A549 (cell line): Measurements from ENCODE around the gene PSG6. TPM values are rescaled to one million over a fixed set of nuclear protein-coding genes. Genes with fewer than 3 reads are reported as not detected.
"Not testable (repeated sequence)": the region's sequence is repeated elsewhere in the genome, so short reads cannot be mapped to it uniquely, and the experiment has no call there.

ENCODE experiments used
- ATAC-seq, 2 experiments: fragments of 200-7000 bp in 1 of 2; fragments of >200 bp in 1 of 2; cut with Nextera tagmentation in 1 of 2; cut with Tn5 transposase in 1 of 2; 3 replicates each; pipeline versions ENCODE4 v1.8.0 to v1.9.1; 2018 to 2020; ENCODE audit warnings: mild to moderate bottlenecking in 1 of 2, moderate library complexity in 1 of 2
- CTCF ChIA-PET: fragments of 300-600 bp; sonication (Branson Sonifier 250); formaldehyde crosslinking; extraction: SDS; loops from one replicate; lab custom pipeline; 2021; ENCODE audit warnings: antibody characterized with exemption, inconsistent platforms; lab: Yijun Ruan, JAX
- POLR2A ChIA-PET: fragments of 350-600 bp; formaldehyde crosslinking; extraction: SDS; loops from one replicate; lab custom pipeline; 2021; ENCODE audit warnings: antibody characterized with exemption, inconsistent platforms; lab: Yijun Ruan, JAX
- DNase-seq, 2 experiments: peaks; one replicate each; pipeline versions ENCODE4 v3.0.0 to v3.0.0-alpha.2; 2011 to 2016; ENCODE audit warnings: low read depth in 1 of 2, low spot score in 1 of 2
- FAIRE-seq: peaks from 2 replicates; lab custom pipeline; 2011; peaks lifted over from hg19 to GRCh38; lab: Jason Lieb, UNC
- H3K27ac ChIP-seq, 2 experiments: fragments of >200 bp; sonication (Bioruptor Twin); formaldehyde crosslinking; 3 replicates each; pipeline ENCODE4 v1.5.1; 2016 to 2017
- H3K4me1 ChIP-seq: fragments of >200 bp; sonication (Bioruptor Twin); formaldehyde crosslinking; 3 replicates; pipeline ENCODE4 v1.6.1; 2016
- H3K4me2 ChIP-seq: fragments of >200 bp; sonication (Bioruptor Twin); formaldehyde crosslinking; 3 replicates; pipeline ENCODE4 v1.6.1; 2016
- H3K4me3 ChIP-seq: fragments of >200 bp; sonication (Bioruptor Twin); formaldehyde crosslinking; 3 replicates; pipeline ENCODE4 v1.5.1; 2016
- H3K9me3 ChIP-seq: fragments of >200 bp; sonication (Bioruptor Twin); formaldehyde crosslinking; 3 replicates; pipeline ENCODE4 v1.6.1; 2016
- E2F6 ChIP-seq: IDR thresholded peaks from 2 replicates; pipeline ENCODE4 v1.6.1; 2012; ENCODE audit warnings: low read depth, borderline replicate concordance
- FOXS1 ChIP-seq: fragments of 250-450 bp; sonication (Bioruptor Pico); IDR thresholded peaks from 2 replicates; pipeline ENCODE4 v1.5.0; 2020; ENCODE audit warnings: mild to moderate bottlenecking, moderate library complexity
- HOXB13 ChIP-seq: fragments of 250-450 bp; sonication (Bioruptor Pico); IDR thresholded peaks from 2 replicates; pipeline ENCODE4 v1.5.0; 2020; ENCODE audit warnings: low read depth, mild to moderate bottlenecking, moderate library complexity
- HOXB5 ChIP-seq: fragments of 250-450 bp; sonication (Bioruptor Pico); IDR thresholded peaks from 2 replicates; pipeline ENCODE4 v1.5.0; 2020; ENCODE audit warnings: mild to moderate bottlenecking, moderate library complexity
- MAX ChIP-seq: IDR thresholded peaks from 2 replicates; pipeline ENCODE4 v1.6.1; 2012
- NR3C1 ChIP-seq: fragments of >200 bp; sonication (Bioruptor Twin); formaldehyde crosslinking; IDR thresholded peaks from 3 replicates; pipeline ENCODE4 v1.6.1; 2017
- PHF8 ChIP-seq: fragments of 200-600 bp; sonication (generic); IDR thresholded peaks from 2 replicates; pipeline ENCODE4 v1.6.1; 2016; ENCODE audit warnings: low read depth, mild to moderate bottlenecking, antibody characterized with exemption, moderate library complexity, borderline replicate concordance
- RAD21 ChIP-seq, 2 experiments: fragments of >200 bp in 1 of 2; sonication (Bioruptor Twin) in 1 of 2; formaldehyde crosslinking in 1 of 2; IDR thresholded peaks in 1 of 2; conservative IDR thresholded peaks in 1 of 2; 2 replicates in 1 of 2; 3 replicates in 1 of 2; pipeline ENCODE4 v1.6.1; 2012 to 2018; ENCODE audit warnings: inconsistent platforms in 1 of 2
- RARB ChIP-seq: fragments of 250-450 bp; sonication (Bioruptor Pico); IDR thresholded peaks from 2 replicates; pipeline ENCODE4 v1.8.0; 2021; ENCODE audit warnings: mild to moderate bottlenecking, moderate library complexity
- RFX5 ChIP-seq: fragments of 450-650 bp; IDR thresholded peaks from 2 replicates; pipeline ENCODE4 v1.7.1; 2014; ENCODE audit warnings: antibody characterized with exemption, mild to moderate bottlenecking, moderate library complexity
- SMC3 ChIP-seq: fragments of >200 bp; sonication (Bioruptor Twin); formaldehyde crosslinking; IDR thresholded peaks from 3 replicates; pipeline ENCODE4 v1.6.1; 2018; ENCODE audit warnings: inconsistent platforms
- WGBS: methylation state at CpG from one replicate; pipeline ENCODE4 v1.1.6; 2017; ENCODE audit errors: missing lambda C conversion rate; 5-methylcytosine and 5-hydroxymethylcytosine counted together
- polyA plus RNA-seq, 4 experiments: library from polyadenylated mRNA; depleted of rRNA in 3 of 4; stranded (reverse); fragments of >200 nt; fragmentation: RNase III in 1 of 4; extraction: RNeasy Plus Mini Kit Qiagen cat#74134 plus additional on column Dnase treatment in 1 of 4; gene quantifications; 2 replicates in 3 of 4; 3 replicates in 1 of 4; pipeline ENCODE4 v1.2.3, GENCODE V29; 2011 to 2017
- TF ChIP-seq, protein P1 (sequence below): fragments of >200 bp; sonication (Bioruptor Twin); formaldehyde crosslinking; IDR thresholded peaks from 3 replicates; pipeline ENCODE4 v1.5.1; 2016

PSG6 gene
- polyA plus RNA-seq, 2 of the 4 experiments (the other 2 are of a cell fraction) = 0.05 TPM; not detected in 1

- CTCF ChIA-PET = interaction anchor here (0.6 to 2.1 kb wide), 7 partner anchors 21 to 1162 kb away, joined by 3 to 4 read pairs (median 3); no protein-coding TSS in a partner anchor
- peak overlapping the region in 1 of 2 experiments; percentile 66; a peak in 2 of 6 replicates for H3K27ac ChIP-seq
- POLR2A ChIA-PET = not testable (repeated sequence)
Observed at GRCh38 chr19:42881279-42881678, 36.4 kb downstream of the PSG6 start.

DNA sequence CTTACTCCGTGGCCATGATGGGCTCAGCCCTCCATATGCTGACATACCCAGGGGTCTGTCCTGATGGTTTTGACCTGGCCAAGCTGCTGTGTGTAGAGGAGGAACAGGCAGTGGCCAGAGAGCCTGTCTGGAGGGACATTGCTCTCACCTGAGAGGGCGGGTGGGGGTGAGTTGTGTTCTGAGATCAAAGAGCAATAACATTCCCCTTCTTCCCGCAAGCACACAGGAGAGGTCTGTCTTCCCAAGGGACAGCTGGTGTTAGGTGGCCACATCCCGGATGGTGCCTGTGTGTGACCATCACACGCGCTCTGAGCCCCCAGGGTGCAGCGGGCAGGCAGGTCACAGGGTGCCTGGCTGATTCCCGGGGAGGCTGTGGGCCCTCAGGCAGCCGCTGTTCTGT, 37.1 kb downstream of the PSG6 start:
- ATAC-seq, POLR2A ChIA-PET, FAIRE-seq, DNase-seq, H3K4me2 ChIP-seq, H3K4me3 ChIP-seq: not testable (repeated sequence)
- peaks cover 20% of the 10 kb centered on the region; the same call in 2 of the 3 replicates for H3K9me3 ChIP-seq
- H3K27ac ChIP-seq = peak overlapping the region in 1 of 2 experiments; percentile 66; a peak in 3 of 6 replicates
- WGBS = 91% methylated on average over 9 of the region's 9 CpGs
- CTCF ChIA-PET = interaction anchor here (0.6 to 2.1 kb wide), 8 partner anchors 20 to 1162 kb away, joined by 3 to 5 read pairs (median 4); no protein-coding TSS in a partner anchor
- H3K4me1 ChIP-seq = peaks cover 19% of the 10 kb centered on the region

More at GRCh38 chr19:42881279-42881678, 36.4 kb downstream of the PSG6 start:
- not testable (repeated sequence) for FAIRE-seq, H3K4me2 ChIP-seq, H3K4me3 ChIP-seq
- TF ChIP-seq SMC3 (peak; percentile 49), E2F6 (peak; percentile 80), MAX (peak; percentile 90), RAD21 (conservative IDR thresholded peaks at IDR 0.05 in 1 of 2, IDR thresholded peaks at IDR 0.05 in 1 of 2) (peak; percentile 49 to 75; a peak in 4 of 5 replicates)
- TF ChIP-seq, protein P1, sequence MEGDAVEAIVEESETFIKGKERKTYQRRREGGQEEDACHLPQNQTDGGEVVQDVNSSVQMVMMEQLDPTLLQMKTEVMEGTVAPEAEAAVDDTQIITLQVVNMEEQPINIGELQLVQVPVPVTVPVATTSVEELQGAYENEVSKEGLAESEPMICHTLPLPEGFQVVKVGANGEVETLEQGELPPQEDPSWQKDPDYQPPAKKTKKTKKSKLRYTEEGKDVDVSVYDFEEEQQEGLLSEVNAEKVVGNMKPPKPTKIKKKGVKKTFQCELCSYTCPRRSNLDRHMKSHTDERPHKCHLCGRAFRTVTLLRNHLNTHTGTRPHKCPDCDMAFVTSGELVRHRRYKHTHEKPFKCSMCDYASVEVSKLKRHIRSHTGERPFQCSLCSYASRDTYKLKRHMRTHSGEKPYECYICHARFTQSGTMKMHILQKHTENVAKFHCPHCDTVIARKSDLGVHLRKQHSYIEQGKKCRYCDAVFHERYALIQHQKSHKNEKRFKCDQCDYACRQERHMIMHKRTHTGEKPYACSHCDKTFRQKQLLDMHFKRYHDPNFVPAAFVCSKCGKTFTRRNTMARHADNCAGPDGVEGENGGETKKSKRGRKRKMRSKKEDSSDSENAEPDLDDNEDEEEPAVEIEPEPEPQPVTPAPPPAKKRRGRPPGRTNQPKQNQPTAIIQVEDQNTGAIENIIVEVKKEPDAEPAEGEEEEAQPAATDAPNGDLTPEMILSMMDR = peak; percentile 46
- 70% methylated on average over 8 of the region's 8 CpGs for WGBS
- ATAC-seq = peak in 1 of 2 experiments; percentile 16; a peak in 1 of 6 replicates
- peak in 1 of 2 experiments; percentile 57 for DNase-seq
- Histone ChIP-seq H3K9me3 (peaks cover 26% of the 10 kb centered on the region; the same call in 2 of the 3 replicates), H3K4me1 (peaks cover 13% of the 10 kb centered on the region; the same call in 2 of the 3 replicates)

DNA sequence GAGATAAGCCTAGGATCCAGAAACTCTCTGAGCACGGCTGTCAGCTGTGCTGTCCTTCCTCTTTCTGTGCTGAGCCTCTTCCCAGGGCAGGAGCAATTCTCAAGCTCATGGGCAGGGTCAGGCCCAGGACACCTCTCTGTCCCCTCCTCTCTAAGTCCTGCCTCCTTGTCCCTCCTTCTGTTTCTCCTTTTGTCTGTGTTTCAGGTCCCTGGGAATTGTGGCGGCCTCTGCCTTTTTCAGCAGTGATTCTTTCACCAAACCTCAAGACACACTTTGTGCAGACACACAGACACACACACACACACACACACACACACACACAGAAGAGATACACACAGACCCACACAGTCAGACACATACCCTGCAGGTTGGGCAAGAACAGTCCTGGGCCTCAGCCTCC, 38.1 kb downstream of the PSG6 start, which contains the start of gene PSG1:
TSS of gene PSG1 (minus strand) at position 101 of the 400 bp plus-strand sequence. CDS start 132 bp downstream, outside the sequence.
- H3K4me3 ChIP-seq = no peak within 1 kb of the TSS
- peaks cover 20% of the 10 kb centered on the region; the same call in 2 of the 3 replicates for H3K9me3 ChIP-seq
- FAIRE-seq = no peak
- peaks cover 21% of the 10 kb centered on the region for H3K4me1 ChIP-seq
- no peak for ATAC-seq
- CTCF ChIA-PET = interaction anchor here (1.0 to 2.1 kb wide), 6 partner anchors 12 to 86 kb away, joined by 3 to 5 read pairs (median 4); no protein-coding TSS in a partner anchor
- WGBS = 84% methylated on average over 2 of the region's 2 CpGs
- POLR2A ChIA-PET = no interaction called here
- DNase-seq = no peak
- H3K4me2 ChIP-seq = no peak within 1 kb of the TSS
- TF ChIP-seq NR3C1 (no peak), RFX5 (no peak), FOXS1 (CRISPR knock-in tag) (no peak), PHF8 (no peak), HOXB13 (CRISPR knock-in tag) (no peak), RARB (CRISPR knock-in tag) (no peak), RAD21 (conservative IDR thresholded peaks at IDR 0.05 in 1 of 2, IDR thresholded peaks at IDR 0.05 in 1 of 2) (no peak), HOXB5 (CRISPR knock-in tag) (no peak)
- TF ChIP-seq, all 56 proteins: peak for 0
- H3K27ac ChIP-seq = peak within 1 kb of the TSS; percentile 18 to 66; a peak in 4 of 6 replicates

DNA sequence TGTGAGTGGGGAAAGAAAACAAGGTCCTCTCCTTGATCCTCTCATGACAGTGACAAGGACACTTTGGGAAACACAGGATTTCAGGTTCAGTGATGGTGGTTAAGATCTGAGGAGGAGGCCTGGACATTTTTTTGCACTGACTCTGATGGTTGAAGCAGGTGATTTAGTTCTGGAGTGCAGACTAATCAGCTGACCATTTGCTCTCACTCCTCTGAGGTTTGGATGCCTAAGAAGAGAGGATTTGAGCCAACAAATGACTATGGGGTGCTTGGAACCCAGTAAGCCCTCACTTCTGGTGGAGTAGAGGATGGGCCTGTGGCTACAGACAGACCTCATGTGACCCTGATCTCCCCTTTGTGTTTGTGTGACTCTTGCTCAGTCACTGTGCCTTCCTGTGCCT, 41.1 kb downstream of the PSG6 start:
- DNase-seq, ATAC-seq, H3K4me2 ChIP-seq, FAIRE-seq, POLR2A ChIA-PET, H3K4me3 ChIP-seq: not testable (repeated sequence)
- CTCF ChIA-PET = interaction anchor here (0.9 to 1.3 kb wide), 2 partner anchors 9 to 58 kb away, joined by 3 to 5 read pairs; no protein-coding TSS in a partner anchor
- H3K9me3 ChIP-seq = peaks cover 19% of the 10 kb centered on the region; the same call in 2 of the 3 replicates
- H3K4me1 ChIP-seq = peaks cover 22% of the 10 kb centered on the region
- H3K27ac ChIP-seq = peak overlapping the region; percentile 77 to 85

GRCh38 chr19:42875881-42876280, 41.8 kb downstream of the PSG6 start:
- peaks cover 13% of the 10 kb centered on the region; the same call in 2 of the 3 replicates for H3K9me3 ChIP-seq
- FAIRE-seq = not testable (repeated sequence)
- CTCF ChIA-PET = interaction anchor here (0.9 kb wide), 1 partner anchor 9 kb away, joined by 5 read pairs; no protein-coding TSS in a partner anchor

More at GRCh38 chr19:42875881-42876280, 41.8 kb downstream of the PSG6 start:
- H3K27ac ChIP-seq = peak overlapping the region; percentile 77 to 85
- H3K4me3 ChIP-seq, POLR2A ChIA-PET, ATAC-seq, DNase-seq: not testable (repeated sequence)
- 58% methylated on average over 1 of the region's 1 CpG for WGBS
- H3K4me2 ChIP-seq = peak overlapping the region; percentile 44
- peaks cover 22% of the 10 kb centered on the region for H3K4me1 ChIP-seq
